Astrocyte of the hippocampus (primary cell): ENCODE data around the gene ERGIC1.
A peak's percentile ranks its signal among the peaks of the same experiment; 100 is the strongest.
"Not testable (repeated sequence)": the region's sequence is repeated elsewhere in the genome, so short reads cannot be mapped to it uniquely, and the experiment has no call there.

ENCODE experiments used
- DNase-seq: peaks from one replicate; pipeline ENCODE4 v3.0.0; 2011; ENCODE audit warnings: low read depth, low spot score

Gene ERGIC1

DNA sequence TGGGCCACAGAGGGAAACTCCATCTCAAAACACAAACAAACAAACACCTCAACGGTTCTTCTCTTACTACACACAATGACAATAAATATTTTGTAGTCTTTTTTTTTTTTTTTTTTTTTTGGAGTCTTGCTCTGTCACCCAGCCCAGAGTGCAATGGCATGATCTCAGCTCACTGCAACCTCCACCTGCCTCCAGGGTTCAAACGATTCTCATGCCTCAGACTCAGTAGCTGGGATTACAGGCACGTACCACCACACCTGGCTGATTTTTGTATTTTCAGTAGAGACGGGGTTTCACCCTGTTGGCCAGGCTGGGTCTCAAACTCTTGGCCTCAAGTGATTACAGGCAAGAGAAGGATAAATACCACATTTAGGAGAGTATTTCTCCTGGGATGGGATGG lies 30.1 kb downstream of the ERGIC1 start:
- not testable (repeated sequence) for DNase-seq

DNA sequence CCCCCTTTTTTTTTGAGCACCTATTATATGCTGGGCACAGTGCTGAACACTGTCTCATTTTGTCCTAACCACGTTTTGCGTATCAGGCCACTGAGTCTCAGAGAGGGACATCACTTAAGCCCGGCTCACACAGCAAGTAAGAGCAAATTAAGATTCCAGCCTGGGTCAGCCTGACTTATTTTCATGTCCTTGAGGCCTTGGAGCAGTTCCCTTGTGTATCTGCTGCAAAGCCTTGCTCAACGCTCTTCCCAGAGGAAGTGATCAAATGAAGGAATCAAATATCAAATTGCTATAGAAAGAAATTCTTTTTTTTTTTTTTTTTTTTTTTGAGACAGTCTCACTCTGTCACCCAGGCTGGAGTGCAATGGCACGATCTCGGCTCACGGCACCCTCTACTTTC lies 30.7 kb downstream of the ERGIC1 start:
- DNase-seq, result no peak

DNA sequence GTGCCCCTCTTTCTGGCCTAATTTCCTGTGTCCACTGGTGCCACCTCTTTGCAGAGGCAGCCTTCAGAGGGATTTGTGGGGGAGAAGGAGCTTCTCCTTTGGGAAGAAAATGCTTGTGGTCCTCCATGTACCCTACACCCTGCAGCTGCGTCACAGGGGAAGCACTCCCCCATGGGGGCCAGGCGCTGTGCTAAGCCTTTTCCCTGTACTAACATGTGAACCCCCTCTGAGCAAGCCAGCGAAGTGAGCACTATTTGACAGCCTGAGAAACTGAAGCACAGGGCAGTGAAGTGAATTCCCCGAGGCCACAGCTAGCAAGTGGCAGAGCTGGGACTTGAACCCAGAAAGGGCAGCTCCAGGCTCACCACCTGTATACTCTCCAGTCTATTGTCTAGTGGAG lies 32.3 kb downstream of the ERGIC1 start:
- DNase-seq, result no peak

DNA sequence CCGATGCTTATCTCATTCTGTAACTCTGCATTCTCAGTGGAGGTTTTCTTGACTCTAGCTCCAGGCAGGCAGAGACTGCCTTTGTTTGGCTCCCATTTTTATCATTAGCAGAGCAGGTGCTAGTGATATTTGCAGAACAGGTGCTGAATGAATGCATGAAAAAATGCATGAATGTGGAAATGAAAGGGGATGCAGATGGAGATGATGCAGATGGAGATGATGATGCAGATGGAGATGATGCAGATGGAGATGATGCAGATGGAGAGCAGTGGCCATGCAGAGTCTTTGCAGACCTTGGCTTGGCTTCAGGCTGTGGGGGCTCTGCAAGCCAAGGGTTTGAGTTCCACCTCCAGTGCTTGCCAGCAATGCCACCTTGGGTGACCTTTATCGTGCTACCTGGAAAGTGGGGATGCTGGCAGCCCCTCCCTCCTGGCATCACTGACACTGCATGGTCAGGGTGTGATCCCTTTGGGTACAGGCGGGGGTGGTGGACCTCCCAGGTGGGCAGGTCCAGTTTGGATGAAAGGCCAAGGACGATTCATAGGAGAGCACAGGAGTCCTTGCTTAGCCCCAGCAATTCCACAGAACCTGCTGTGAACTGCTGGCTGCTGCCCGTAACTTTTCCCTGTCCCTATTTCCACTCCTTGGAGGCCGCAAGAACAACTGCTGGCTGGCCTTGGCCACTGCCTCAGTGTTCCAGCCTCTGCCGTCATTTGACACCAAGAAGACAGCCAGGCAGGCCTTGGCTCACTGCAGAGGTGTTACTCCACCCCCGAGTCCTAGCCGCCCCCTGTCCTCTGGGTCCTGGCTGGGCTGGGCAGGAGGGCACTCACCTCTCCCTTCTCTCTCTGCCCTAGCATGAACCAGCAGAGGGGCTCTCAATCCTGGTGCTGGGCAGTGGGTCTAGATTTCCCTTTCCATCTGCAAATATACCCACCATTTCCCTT lies 33.0 kb downstream of the ERGIC1 start:
- DNase-seq, result no peak

DNA sequence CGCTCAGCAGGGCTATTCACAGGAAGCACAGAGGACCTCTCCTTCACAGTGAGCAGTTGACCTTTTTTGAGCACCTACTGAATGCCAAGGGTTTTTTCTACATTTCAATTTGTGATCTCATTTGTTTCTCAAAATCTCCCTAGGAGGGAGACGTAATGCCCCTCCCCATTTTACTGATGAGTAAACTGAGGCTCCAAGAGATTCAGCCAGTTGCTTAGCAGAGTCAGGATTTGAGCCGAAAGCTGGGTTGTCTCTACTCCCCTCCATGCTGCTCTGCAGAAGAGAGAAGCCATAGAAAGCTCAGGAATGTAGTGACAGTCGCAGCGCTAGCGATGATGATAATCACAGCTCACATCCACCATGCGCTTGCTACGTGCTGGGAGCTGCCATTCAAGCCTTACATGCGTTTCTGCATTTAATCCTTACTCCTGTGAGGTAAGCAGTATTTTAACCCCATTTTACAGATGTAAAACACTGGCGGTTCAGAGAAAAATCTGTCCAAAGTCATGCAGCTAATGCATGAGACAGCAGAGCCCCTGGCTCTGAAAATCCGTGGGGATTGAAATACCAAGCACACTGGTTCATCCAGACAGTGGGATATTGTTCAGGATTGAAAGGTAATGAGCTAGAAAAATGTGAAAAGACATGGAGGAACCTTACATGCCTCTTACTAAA lies 33.8 kb downstream of the ERGIC1 start:
- peak; percentile 33 for DNase-seq

DNA sequence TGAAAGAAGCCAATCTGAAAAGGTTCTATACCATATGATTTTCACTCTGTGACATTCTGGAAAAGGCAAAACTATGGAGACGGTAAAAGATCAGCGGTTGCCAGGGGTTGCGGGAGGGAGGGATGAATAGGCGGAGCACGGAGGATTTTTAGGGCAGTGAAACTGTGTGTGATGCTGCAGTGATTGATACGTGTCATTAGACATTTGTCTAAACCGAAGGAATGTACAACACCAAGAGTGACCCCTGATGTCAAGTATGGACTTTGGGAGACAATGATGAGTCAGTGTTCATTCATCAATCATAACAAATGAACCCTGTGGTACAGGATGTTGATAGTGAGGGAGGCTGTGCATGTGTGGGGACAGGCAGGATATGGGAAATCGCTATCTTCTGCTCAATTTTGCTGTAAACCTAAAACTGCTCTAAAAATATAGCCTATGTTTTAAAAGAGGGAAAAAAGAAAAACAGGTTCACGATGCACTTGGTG lies 34.4 kb downstream of the ERGIC1 start:
- peak; percentile 45 for DNase-seq

DNA sequence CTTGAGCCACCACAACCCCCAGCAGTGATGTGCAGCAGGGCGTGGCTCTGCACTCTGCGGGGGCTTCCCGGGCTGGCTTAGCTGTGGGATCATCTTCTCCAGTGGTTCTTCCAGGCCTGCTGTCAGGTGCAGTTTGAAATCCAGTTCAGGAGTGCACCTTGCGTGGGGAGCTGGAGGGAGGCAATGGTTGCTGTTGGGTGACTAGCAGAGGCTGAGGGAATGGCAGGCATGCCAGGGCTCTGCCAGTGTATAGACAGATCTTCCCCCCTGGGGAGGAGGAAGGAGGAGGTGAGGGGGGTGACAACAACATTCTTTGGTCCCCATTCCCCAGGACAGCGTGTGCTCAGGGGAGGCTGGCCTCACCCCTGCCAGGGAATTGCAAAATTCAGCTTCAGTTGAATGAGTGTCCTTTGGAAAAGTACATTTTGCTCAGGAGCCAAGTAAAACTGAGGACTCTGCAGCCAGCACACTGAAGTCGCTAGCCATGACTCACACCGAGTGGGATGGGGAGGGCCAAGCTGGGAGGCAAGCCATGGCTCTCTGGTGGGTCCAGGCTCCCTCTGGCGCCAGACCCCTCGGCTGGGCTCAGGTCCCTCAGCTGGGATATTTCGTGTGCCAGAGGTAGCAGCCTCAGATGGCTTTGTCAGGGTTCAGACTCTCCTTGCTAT lies 35.0 kb downstream of the ERGIC1 start:
- peak; percentile 96 for DNase-seq

DNA sequence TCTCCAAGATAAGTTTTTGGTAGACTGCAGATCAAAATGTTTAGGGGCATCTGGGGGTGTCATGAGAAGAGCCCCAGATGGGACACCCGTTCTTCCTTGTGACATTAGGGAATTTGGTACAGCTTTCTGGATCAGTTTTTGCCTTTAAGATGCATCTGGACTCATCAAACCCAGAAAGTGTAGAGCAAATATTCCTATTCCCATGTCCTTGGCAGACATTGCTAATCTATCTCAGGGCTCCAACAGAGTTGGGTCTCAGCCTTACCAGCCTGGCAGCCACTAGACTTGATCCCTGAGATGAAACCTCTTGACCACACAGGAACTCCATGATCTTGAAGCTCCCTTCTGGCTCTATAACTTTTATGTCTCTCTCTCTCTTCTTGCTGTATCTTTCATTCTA lies 35.6 kb downstream of the ERGIC1 start:
- peak; percentile 46 for DNase-seq

DNA sequence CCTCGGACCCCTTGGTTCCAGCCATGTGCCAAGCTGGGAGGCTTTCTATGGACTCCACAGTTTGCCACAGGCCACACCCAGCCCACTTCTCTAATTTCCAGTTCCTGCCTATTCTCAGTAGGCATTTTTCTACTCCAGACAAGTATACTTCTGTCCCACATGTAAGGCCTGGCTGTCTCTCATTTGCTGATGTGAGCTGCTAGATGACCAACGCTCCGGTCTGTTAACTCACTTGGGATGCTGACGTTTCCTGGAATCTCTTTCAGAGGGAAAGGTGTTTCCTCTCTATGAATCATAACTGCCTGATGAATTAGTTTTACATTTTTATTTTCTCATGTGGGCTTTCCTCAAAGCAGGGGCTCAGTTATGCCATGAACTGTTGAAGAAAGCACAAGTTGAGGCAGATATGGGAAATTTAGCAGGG lies 36.3 kb downstream of the ERGIC1 start:
- peak; percentile 84 for DNase-seq

DNA sequence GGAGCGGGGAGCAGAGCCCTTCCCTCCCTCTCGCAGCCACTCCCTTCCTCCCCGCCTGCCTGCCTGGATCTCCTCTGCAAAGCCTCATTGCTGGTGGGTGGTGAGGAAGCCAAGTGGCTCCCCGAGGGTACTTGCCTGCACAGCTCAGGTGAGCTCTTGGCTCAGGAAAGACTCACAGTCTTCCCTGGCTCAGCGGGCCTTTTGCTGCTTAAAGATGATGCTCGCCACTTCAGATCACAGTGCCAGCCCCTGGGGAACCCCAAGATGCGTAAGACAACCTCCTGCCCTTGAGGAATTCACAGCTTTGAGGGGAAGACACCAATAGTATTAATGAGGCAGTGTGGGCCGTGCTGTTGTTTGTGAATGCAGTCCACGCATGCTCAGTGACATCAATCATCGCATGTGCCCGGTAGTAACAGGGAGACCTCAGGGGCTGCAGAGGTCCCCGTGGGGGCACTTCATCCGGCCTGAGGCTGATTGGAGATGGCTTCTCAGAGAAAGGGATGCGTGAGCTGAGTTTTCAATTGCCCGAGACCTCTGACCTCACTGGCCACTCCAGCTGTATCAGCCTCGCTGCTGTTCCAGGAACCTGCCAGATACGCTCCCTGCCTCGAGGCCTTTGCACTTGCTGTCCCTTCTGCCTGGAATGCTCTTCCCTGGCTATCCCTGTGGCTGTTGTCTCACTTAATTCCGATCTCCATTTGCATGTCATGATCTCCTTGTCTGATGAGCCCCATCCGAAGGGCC lies 36.8 kb downstream of the ERGIC1 start:
- no peak for DNase-seq

DNA sequence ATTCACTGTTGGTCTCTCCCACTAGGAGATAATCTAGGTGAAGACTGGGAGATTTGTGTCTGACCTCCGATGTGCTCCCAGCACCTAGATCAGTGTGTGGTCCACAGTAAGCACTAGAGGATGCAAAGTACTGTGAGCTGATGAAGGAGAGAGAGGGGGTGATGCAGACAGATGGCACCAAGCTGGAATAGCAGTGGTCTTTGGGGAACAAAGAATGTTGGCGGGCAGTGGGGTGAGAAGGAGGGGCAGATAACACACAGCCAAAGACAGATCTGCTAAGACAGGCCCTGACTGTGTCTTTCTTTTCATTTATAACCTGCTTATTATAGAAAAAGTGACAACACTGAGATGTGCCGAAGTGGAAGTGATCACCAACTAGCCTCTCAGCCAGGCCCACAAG lies 37.5 kb downstream of the ERGIC1 start:
- DNase-seq, result no peak

DNA sequence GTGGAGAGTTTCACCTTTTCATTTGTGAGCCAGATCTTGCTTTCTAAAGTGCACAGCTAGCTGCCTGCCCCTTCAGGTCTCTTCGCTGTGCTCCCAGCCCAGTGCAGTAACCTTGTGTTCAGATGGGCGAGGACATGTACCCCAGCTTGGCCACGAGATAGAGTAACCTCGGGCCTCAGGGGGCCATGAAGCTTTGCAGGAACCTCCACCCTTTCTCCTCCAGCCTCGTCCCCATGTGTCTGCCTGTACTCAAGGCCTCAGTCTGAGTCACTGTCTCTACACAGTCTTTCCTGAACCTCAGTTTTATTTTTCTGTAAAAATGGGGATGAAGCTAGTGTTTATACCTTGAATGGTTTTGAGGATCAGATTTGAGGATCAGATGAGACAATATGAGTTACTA lies 37.9 kb downstream of the ERGIC1 start:
- no peak for DNase-seq

DNA sequence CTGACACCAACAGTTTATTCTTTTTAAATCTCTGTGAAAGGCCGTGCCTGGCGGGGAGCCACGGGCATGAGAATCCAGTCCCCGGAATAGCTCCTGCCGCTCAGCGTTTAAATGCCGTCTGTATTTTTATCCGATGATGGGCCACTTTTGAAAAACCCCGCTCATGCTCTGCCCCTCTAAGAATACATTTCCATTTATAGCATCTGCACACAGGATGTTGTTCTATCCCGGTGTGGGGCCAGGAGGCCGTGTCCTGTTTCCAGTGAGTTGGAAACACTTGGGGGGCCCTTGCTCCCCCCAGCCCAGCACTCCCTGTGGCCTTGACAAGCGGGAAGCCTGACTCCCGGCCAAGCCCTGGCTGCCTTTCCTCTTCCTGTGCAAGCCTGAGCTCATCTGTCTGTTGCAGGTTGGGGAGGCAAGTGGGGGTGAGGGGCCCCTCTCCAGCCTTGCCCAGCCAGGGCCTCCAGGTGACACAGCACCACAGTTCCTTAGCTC lies 39.0 kb downstream of the ERGIC1 start:
- peak; percentile 77 for DNase-seq

DNA sequence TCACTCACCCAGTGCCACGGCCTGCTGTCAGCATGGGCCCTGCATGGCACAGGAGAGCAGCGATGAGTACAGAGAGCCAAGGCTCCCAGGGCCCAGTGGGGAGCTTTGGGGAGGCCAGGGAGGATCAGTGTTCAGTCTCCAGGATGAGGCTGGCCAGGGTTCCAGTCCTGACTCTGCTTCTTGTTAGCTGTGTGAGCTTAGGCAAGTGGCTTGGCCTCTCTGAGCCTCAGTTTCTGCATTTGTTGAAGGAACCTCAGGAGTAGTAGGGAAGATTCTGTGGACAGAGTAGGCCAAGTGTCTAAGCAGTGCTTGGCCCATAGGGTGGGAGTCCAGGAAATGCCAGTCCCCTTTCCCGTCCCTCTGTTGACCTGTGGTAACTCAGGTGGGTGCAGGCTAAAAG lies 39.5 kb downstream of the ERGIC1 start:
- DNase-seq, result no peak

DNA sequence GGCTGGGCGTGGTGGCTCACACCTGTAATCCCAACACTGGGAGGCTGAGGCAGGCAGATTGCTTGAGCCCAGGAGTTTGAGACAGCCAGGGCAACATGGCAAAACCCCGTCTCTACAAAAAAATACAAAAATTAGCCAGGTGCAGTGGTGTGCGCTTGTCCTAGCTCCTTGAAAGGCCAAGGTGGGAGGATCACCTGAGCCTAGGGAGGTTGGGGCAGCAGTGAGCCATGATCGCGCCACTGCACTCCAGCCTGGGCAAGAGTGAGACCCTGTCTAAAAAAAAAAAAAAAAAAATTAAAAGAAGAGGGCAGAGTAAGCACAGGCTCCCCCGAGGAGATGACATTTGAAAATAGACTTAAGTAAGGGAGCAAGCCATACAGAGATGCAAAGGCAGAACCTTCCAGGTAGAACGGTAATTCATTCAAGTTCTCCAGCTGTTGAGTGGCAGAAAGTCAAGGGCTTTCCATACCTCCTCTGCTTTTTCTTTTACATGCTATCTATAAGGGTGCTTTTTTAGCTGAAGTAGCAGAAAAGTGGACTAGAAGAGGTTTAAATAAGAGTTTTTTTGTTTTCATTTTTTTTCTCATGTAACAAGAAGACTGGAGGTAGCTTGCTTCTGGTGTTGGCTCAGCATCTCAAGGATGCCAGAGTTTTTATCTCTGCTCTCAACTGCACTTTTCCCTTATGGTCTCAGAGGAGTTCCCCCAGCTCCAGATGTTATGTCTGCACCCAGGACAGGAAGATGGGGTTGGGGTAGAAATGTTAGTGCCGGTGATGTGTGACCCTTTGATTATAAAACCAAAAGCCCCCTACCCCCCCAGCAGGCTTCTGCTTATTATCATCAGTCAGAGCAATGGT lies 40.8 kb downstream of the ERGIC1 start:
- DNase-seq, result no peak

DNA sequence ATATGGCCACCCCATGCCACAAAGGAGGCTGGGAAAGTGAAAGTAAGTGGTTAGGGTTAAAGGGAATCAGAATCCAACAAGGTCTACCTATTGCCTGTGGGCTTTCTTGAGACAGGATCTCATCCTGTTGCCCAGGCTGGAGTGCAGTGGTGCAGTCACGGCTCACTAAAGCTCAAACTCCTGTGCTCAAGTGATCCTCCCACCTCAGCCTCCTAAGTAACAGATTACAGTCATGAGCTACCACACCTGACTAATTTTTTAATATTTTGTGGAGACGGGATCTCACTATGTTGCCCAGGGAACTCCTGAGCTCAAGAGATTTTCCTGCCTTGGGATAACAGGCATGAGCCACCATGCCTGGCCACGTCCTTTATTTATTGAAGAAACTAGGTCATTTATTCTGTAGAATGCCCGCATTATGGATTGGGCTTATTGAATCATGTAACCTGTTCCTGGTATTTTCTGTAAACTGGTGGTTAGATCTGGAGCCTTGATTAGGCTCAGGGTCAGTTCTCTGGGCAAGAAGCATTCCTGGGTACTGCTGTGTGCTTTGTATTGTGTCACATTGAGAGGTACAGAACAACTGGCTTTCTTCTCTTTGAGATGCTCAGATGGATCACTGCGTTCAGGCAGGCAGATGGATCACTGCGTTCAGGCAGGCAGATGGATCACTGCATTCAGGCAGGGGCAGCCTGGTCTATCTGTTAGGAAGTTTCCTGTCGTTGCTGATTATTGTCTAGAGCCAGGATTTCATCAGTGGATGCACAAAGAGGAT lies 41.6 kb downstream of the ERGIC1 start:
- no peak for DNase-seq

DNA sequence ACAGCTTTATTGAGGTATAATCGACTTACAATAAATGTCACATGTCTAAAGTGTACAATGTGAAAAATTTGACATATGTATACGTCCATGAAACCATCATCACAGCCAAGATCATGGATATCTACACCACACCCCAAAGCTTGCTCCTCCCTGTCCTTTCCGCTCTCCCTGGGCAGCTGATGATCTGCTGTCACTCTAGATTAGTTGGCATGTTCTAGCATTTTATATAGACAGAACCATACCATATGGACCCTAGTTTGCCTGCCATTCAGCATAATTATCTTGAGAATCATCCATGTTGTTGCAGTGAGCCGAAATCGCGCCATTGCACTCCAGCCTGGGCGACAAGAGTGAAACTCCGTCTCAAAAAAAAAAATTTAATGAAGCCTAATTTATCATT lies 42.5 kb downstream of the ERGIC1 start:
- no peak for DNase-seq

DNA sequence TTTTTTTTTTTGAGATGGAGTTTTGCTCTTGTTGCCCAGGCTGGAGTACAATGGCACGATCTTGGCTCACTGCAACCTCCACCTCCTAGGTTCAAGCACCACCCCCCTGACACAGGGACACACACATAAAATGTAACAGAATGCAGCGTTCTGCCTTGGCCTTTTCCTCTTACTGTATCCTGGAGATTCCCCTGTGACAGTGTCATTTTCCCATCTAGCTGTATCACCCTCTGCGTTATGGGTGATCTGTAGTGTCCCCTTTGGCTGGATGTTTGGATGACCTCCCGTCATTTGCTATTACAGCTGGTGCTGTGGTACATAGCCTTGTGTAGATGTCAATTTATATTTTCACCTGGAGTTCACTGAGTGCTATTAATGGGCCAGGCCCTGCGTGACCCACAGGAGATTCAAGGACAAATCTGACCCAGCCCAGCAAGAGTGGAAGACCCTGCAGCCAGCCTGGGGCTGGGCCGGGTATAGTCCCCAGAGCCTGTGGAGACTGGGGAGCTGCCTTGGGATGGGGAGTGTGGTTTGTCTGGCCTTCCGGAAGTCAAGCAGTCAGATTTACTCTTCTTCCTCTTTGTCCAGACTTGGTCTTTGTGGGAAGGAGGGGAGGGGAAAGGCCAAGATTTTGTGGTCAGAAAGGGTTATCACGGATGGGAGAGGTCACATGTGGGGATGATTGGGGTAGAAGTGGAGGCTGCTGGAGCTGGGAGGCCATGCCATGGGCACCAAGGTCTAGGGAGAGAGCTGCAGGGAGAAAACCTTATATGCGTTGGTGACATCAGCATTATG lies 43.6 kb downstream of the ERGIC1 start:
- DNase-seq, result no peak

DNA sequence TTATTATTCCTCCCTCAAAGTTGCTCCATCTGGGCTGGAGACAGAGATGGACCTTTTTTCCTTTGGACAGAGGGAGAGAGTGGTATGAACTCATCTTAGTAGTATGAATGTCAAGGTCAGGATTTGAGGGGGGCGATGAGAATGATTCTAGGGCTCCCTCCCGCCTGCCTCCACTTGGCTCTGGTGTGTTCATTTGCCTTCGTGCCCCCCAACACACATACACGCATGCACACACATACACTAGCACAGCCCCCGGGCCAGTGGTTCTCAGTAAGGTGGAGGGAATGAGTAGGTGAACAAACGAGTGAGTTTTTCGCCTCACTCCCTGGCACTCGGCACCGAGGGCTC lies 44.5 kb downstream of the ERGIC1 start:
- DNase-seq, result no peak
